Spinal cord (tissue), 10 donors: ENCODE results near the gene IL6ST. TPM values are rescaled to one million over a fixed set of nuclear protein-coding genes. Genes with fewer than 3 reads are reported as not detected.
"Not testable (repeated sequence)": the region's sequence is repeated elsewhere in the genome, so short reads cannot be mapped to it uniquely, and the experiment has no call there.

Experiments
- DNase-seq, 6 donors: peaks; one replicate each; pipeline versions ENCODE4 v3.0.0 to v3.0.0-alpha.2; 2013 to 2015; ENCODE audit warnings: low spot score in 6 of 6, low read depth in 4 of 6
- H3K27ac ChIP-seq: one replicate; pipeline ENCODE4 v1.5.1; 2013; ENCODE audit warnings: low read depth, low read length, control low read depth
- H3K27me3 ChIP-seq: one replicate; pipeline ENCODE4 v1.6.1; 2013; ENCODE audit warnings: low read length; ENCODE audit not compliant: control insufficient read depth, insufficient read depth
- H3K36me3 ChIP-seq: one replicate; pipeline ENCODE4 v1.6.1; 2013; ENCODE audit warnings: low read length; ENCODE audit not compliant: control insufficient read depth, insufficient read depth
- H3K4me1 ChIP-seq: one replicate; pipeline ENCODE4 v1.6.1; 2013; ENCODE audit warnings: low read length; ENCODE audit not compliant: control insufficient read depth, insufficient read depth
- H3K4me3 ChIP-seq: one replicate; pipeline ENCODE4 v1.5.1; 2013; ENCODE audit warnings: low read depth, low read length, control low read depth
- H3K9me3 ChIP-seq: one replicate; pipeline ENCODE4 v1.6.1; 2013; ENCODE audit warnings: low read length; ENCODE audit not compliant: control insufficient read depth, insufficient read depth
- WGBS: methylation state at CpG from one replicate; pipeline ENCODE4 v1.1.5; 2013; ENCODE audit warnings: missing lambda C conversion rate; ENCODE audit not compliant: insufficient coverage; 5-methylcytosine and 5-hydroxymethylcytosine counted together
- polyA plus RNA-seq, 2 donors: library from polyadenylated mRNA; unstranded; fragments of 120-200 nt; gene quantifications; one replicate each; pipeline ENCODE4 v1.2.1, GENCODE V29; 2013; ENCODE audit not compliant: insufficient read length in 2 of 2
- total RNA-seq, 2 donors: library from RNA; depleted of rRNA in 1 of 2; stranded (reverse); fragments of 120-200 nt in 1 of 2; fragments of >200 nt in 1 of 2; gene quantifications; one replicate each; pipeline versions ENCODE4 v1.2.3 to v1.2.4, GENCODE V29; 2013 to 2014
- donor health status: healthy.

Gene IL6ST
- total and polyA plus RNA-seq, 4 donors: 49.9 to 246 (median 145) TPM

DNA sequence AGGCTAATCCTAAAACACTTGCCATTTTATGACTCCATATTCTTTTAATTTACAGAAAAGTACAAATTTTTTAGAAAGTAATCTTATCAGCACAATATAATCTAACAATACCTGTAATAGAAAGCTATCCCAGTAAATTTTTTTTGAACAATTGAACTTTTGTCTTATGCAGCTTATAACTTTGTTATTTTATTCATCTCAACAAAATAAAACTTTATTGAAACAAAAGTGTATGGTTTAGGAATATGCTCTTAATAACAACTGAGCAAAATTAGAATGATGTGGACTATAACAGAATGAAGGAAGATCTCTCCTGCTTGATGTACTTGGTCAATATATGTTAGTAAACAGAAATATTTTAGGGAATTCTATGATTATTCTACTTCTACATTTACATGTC lies 57.2 kb downstream of the IL6ST start:
- not testable (repeated sequence) for H3K36me3 ChIP-seq, H3K27ac ChIP-seq, H3K27me3 ChIP-seq, H3K9me3 ChIP-seq, DNase-seq, H3K4me3 ChIP-seq, H3K4me1 ChIP-seq

DNA sequence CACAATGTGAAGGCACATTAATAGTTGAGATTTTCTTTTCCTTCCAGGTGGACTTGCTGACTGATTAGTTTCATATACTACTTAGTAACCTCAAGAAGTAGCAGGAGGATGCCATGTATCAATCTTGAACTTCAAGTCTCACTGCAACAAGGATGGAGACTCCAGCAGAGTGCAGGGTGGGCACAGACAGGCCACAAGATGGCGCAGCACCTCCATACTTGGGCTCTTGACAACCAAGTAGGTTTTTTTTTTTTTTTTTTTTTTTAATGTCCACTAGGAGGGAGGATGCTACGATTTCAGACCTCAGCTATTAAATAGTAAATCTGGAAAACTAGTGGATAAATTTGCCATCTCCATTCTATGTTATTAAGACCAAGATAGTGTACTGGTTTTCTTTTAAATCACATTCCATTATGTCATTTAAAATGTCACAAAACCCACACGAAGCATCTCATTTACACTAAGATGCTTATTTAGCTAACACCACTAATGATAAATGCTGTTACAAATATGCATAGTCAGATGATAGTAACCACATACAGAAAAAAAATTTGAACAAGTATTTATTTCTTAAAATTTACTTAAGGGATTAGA lies 58.6 kb downstream of the IL6ST start:
- WGBS: no CpG with 5 or more reads among the region's 3 CpGs
- no peaks in the 10 kb centered on the region for H3K27me3 ChIP-seq
- DNase-seq: peak; percentile 53 to 94 (median 72)
- no peak overlapping the region for H3K27ac ChIP-seq
- peaks cover 3% of the 10 kb centered on the region for H3K36me3 ChIP-seq
- H3K4me3 ChIP-seq: no peak overlapping the region
- no peaks in the 10 kb centered on the region for H3K4me1 ChIP-seq
- H3K9me3 ChIP-seq: no peaks in the 10 kb centered on the region

DNA sequence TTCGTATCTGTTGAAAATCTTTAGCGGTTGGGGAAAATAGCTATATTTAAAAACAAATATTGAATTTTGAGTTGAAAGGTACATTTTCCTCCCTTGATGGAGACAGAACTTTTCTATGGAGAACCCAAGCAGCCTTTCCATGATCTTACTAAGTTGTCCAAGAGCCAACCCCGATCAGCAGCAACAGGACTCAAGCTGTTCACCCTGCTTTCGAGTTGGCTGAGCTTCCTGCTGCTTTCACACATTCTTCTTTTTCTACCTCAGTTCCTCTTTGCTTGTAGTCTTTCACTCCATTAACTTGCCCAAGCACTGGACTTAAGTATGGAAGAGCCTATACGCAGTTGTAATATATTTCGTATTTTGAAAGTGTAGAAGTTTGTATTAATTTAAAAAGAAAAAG lies 59.4 kb downstream of the IL6ST start:
- H3K9me3 ChIP-seq: no peaks in the 10 kb centered on the region
- H3K27me3 ChIP-seq: no peaks in the 10 kb centered on the region
- H3K36me3 ChIP-seq: peaks cover 3% of the 10 kb centered on the region
- no peak overlapping the region for H3K4me3 ChIP-seq
- H3K27ac ChIP-seq: no peak overlapping the region
- 57% methylated on average over 1 of the region's 6 CpGs for WGBS
- no peak for DNase-seq
- no peaks in the 10 kb centered on the region for H3K4me1 ChIP-seq

DNA sequence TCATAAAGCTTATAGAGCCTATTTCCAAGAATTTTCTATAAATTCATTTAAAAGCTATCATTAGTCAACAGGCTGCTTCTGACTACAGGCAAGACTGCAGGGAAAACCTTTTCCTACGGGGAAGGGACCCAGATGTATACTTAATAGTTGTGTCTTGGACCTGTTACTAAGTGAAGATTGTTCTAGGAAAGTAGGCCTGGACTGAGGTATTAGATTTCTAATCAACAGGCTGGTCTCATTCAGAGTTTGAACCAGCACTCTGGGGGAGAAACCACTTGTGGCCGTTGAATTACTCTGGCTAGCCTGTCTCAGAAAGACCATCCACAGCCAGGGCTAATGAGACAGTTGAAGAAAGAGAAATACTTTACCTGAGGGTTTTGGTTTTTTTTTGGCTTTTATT lies 60.0 kb downstream of the IL6ST start:
- WGBS: 69% methylated on average over 2 of the region's 2 CpGs
- Histone ChIP-seq H3K27ac (no peak overlapping the region), H3K36me3 (peaks cover 3% of the 10 kb centered on the region), H3K4me3 (no peak overlapping the region), H3K27me3 (no peaks in the 10 kb centered on the region), H3K4me1 (no peaks in the 10 kb centered on the region), H3K9me3 (no peaks in the 10 kb centered on the region)
- no peak for DNase-seq

- 89% methylated on average over 7 of the region's 9 CpGs for WGBS
- Histone ChIP-seq H3K36me3 (peaks cover 3% of the 10 kb centered on the region), H3K9me3 (no peaks in the 10 kb centered on the region), H3K4me1 (no peaks in the 10 kb centered on the region), H3K27me3 (no peaks in the 10 kb centered on the region), H3K4me3 (no peak overlapping the region), H3K27ac (no peak overlapping the region)
- DNase-seq: no peak
Observed at GRCh38 chr5:55934115-55934613, 60.6 kb downstream of the IL6ST start.

DNA sequence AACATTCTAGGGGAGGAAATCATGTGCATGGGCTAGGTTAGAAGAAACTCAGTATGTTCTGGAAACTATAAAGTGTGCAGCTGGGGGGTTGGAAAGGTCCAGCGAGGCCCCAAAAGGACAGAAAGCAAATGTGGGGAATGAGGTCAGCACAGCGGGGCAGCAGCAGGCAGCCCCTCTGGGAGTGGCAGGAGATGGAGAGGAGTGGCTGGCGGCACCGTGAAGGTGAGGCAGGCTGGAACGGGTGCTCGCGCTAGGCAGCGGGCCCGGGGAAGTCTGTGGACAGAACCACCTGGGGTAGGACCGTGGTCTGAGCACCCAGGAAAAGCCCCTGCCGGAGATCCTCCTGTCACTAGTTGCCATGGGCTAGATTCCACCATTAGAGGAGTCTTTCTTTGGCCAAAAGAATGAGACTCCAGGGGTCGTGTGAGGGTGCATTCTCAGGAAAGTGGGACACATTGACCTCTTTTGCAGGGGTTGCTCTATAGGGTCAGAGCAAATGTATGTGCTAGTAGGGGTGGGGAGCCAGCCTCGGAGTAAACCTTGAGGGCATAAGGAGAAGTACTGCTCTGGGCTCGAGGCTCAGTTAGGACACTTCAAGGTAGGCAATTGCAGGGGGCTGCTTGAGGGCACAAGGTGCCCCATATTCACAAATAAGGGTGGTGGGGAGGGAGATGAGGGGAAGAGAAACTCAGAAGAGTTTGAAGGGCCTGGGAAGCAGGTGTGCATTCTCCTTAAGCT lies 61.2 kb downstream of the IL6ST start:
- DNase-seq: no peak
- peaks cover 3% of the 10 kb centered on the region for H3K36me3 ChIP-seq
- WGBS: 84% methylated on average over 13 of the region's 14 CpGs

DNA sequence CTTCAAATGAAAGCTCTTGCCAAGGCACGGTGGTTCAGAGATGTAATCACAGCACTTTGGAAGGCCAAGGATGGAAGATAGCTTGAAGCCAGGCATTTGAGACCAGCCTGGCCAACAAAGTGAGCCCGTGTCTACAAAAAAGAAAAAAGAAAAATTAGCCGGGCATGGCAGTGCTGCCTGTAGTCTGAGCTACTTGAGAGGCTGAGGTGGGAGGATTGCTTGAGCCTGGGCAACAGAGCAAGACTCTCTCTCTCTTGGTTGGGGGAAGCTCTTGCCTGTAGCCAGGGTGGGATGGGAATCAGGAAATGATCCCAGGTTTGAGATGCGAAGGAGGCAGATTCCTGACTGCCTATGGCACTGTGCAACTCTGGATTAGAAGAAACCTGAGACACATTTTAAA lies 62.1 kb downstream of the IL6ST start:
- Histone ChIP-seq H3K36me3 (peaks cover 3% of the 10 kb centered on the region), H3K27ac (no peak overlapping the region), H3K9me3 (no peaks in the 10 kb centered on the region), H3K4me1 (no peaks in the 10 kb centered on the region), H3K27me3 (no peaks in the 10 kb centered on the region), H3K4me3 (no peak overlapping the region)
- 86% methylated on average over 3 of the region's 4 CpGs for WGBS
- DNase-seq: no peak

More for the DNA sequence above, 61.2 kb downstream of the IL6ST start:
- no peaks in the 10 kb centered on the region for H3K27me3 ChIP-seq
- H3K4me3 ChIP-seq: no peak overlapping the region
- no peaks in the 10 kb centered on the region for H3K4me1 ChIP-seq
- no peaks in the 10 kb centered on the region for H3K9me3 ChIP-seq
- H3K27ac ChIP-seq: no peak overlapping the region

GRCh38 chr5:55929020-55929799 lies 65.6 kb downstream of the IL6ST start:
- Histone ChIP-seq H3K27ac (no peak overlapping the region), H3K36me3 (peaks cover 3% of the 10 kb centered on the region), H3K4me3 (no peak overlapping the region), H3K27me3 (no peaks in the 10 kb centered on the region), H3K4me1 (no peaks in the 10 kb centered on the region), H3K9me3 (no peaks in the 10 kb centered on the region)
- no peak for DNase-seq
- 84% methylated on average over 7 of the region's 12 CpGs for WGBS

GRCh38 chr5:55927861-55928655 lies 66.7 kb downstream of the IL6ST start:
- no peaks in the 10 kb centered on the region for H3K27me3 ChIP-seq
- 80% methylated on average over 3 of the region's 12 CpGs for WGBS
- no peaks in the 10 kb centered on the region for H3K9me3 ChIP-seq
- no peak overlapping the region for H3K27ac ChIP-seq
- DNase-seq: no peak
- H3K4me1 ChIP-seq: no peaks in the 10 kb centered on the region
- H3K4me3 ChIP-seq: no peak overlapping the region
- H3K36me3 ChIP-seq: no peaks in the 10 kb centered on the region
